Thyroid gland (tissue), 4 donors: ENCODE results near the gene TMPO.
"Not testable (repeated sequence)": the region's sequence is repeated elsewhere in the genome, so short reads cannot be mapped to it uniquely, and the experiment has no call there.

ENCODE experiments used
- CTCF ChIP-seq, 6 experiments: fragments of 200-600 bp in 3 of 6; fragments of 450-650 bp in 3 of 6; sonication (generic) in 3 of 6; IDR thresholded peaks; one replicate each; pipeline ENCODE4 v1.5.1; 2016 to 2019; ENCODE audit warnings: antibody characterized with exemption in 6 of 6, mild to moderate bottlenecking in 2 of 6, inconsistent platforms in 1 of 6, moderate library complexity in 1 of 6
- POLR2A ChIP-seq, 2 donors: fragments of 450-650 bp; IDR thresholded peaks; one replicate each; pipeline ENCODE4 v1.6.1; 2017; ENCODE audit warnings: antibody characterized with exemption in 2 of 2, mild to moderate bottlenecking in 2 of 2, moderate library complexity in 1 of 2

- TF ChIP-seq CTCF, POLR2A (IDR thresholded peaks at IDR 0.05): not testable (repeated sequence)
Measured at GRCh38 chr12:98597313-98597712, 81.9 kb downstream of the TMPO start.
